WERI-Rb-1 (cell line): ENCODE measurements around the gene ZC3H18.

ENCODE experiments used
- DNase-seq: peaks from one replicate; pipeline ENCODE4 v3.0.0-alpha.2; 2020
- H3K27ac ChIP-seq: fragments of 250-450 bp; sonication (Bioruptor Pico); 2 replicates; pipeline ENCODE4 v1.5.1; 2020; ENCODE audit warnings: mild to moderate bottlenecking, moderate library complexity
- H3K27me3 ChIP-seq: fragments of 250-450 bp; sonication (Bioruptor Pico); 2 replicates; pipeline ENCODE4 v1.5.1; 2021; ENCODE audit warnings: mild to moderate bottlenecking, low read depth, moderate library complexity; ENCODE audit not compliant: insufficient read depth, severe bottlenecking
- H3K36me3 ChIP-seq: fragments of 250-450 bp; sonication (Bioruptor Pico); 2 replicates; pipeline ENCODE4 v1.5.1; 2020; ENCODE audit warnings: mild to moderate bottlenecking, moderate library complexity
- H3K4me3 ChIP-seq: 2 replicates; pipeline ENCODE4 v1.5.1; 2011; ENCODE audit warnings: low read depth, mild to moderate bottlenecking, control low read depth, low read length
- H3K9me3 ChIP-seq: fragments of 250-450 bp; sonication (Bioruptor Pico); 2 replicates; pipeline ENCODE4 v1.5.1; 2021; ENCODE audit warnings: mild to moderate bottlenecking, moderate library complexity; ENCODE audit not compliant: severe bottlenecking
- CTCF ChIP-seq: IDR thresholded peaks from 2 replicates; pipeline ENCODE4 v1.5.1; 2011; ENCODE audit warnings: low read depth, mild to moderate bottlenecking, control low read depth, inconsistent platforms, low read length

The ZC3H18 gene

GRCh38 chr16:88610080-88610479 lies 39.9 kb downstream of the ZC3H18 start:
- 0 out of 2 replicates have a peak, but pooled peaks have one; percentile 23 for TF ChIP-seq CTCF
- Histone ChIP-seq H3K4me3 (no peak overlapping the region), H3K27me3 (no peaks in the 10 kb centered on the region), H3K27ac (no peak overlapping the region), H3K36me3 (peaks cover 4% of the 10 kb centered on the region), H3K9me3 (no peaks in the 10 kb centered on the region)
- no peak for DNase-seq

- H3K9me3 ChIP-seq, result no peaks in the 10 kb centered on the region
- H3K4me3 ChIP-seq, result no peak overlapping the region
- peaks cover 4% of the 10 kb centered on the region for H3K36me3 ChIP-seq
- no peak overlapping the region for H3K27ac ChIP-seq
- TF ChIP-seq CTCF, result no peak
- H3K27me3 ChIP-seq, result no peaks in the 10 kb centered on the region
- no peak for DNase-seq
Observed at GRCh38 chr16:88610909-88611812, 41.0 kb downstream of the ZC3H18 start.

GRCh38 chr16:88613293-88613692 lies 43.1 kb downstream of the ZC3H18 start:
- no peak for DNase-seq
- no peaks in the 10 kb centered on the region for H3K27me3 ChIP-seq
- no peak overlapping the region for H3K4me3 ChIP-seq
- no peaks in the 10 kb centered on the region for H3K9me3 ChIP-seq
- no peak for TF ChIP-seq CTCF
- H3K27ac ChIP-seq, result no peak overlapping the region
- peaks cover 4% of the 10 kb centered on the region for H3K36me3 ChIP-seq

- no peaks in the 10 kb centered on the region for H3K9me3 ChIP-seq
- no peak for TF ChIP-seq CTCF
- H3K4me3 ChIP-seq, result no peak overlapping the region
- H3K27me3 ChIP-seq, result no peaks in the 10 kb centered on the region
- peaks cover 4% of the 10 kb centered on the region for H3K36me3 ChIP-seq
- H3K27ac ChIP-seq, result no peak overlapping the region
- no peak for DNase-seq
Observed at GRCh38 chr16:88613911-88614817, 44.0 kb downstream of the ZC3H18 start.

- no peaks in the 10 kb centered on the region for H3K9me3 ChIP-seq
- H3K27me3 ChIP-seq, result no peaks in the 10 kb centered on the region
- no peak for TF ChIP-seq CTCF
- no peak overlapping the region for H3K27ac ChIP-seq
- peaks cover under 1% of the 10 kb centered on the region for H3K36me3 ChIP-seq
- no peak overlapping the region for H3K4me3 ChIP-seq
- DNase-seq, result no peak
Observed at GRCh38 chr16:88614818-88615580, 44.8 kb downstream of the ZC3H18 start.
